ENCODE data around the gene APLN. TPM values are rescaled to one million over a fixed set of nuclear protein-coding genes. Genes with fewer than 3 reads are reported as not detected.

APLN gene
- total RNA-seq, 6 donors from 2014 or later = 0.49 to 14.2 (median 1.7) TPM; not detected in 1

- Histone ChIP-seq H3K9me3 (no peaks in the 10 kb centered on the region), H3K4me3 (no peak overlapping the region), H3K4me1 (no peaks in the 10 kb centered on the region), H3K36me3 (no peaks in the 10 kb centered on the region), H3K27ac (no peak overlapping the region), H3K27me3 (no peaks in the 10 kb centered on the region)
- no peak for DNase-seq
- 66 to 75% methylated on average over 2 to 6 of the region's 6 CpGs for WGBS, 2 donors
- no peak for TF ChIP-seq POLR2A (IDR thresholded peaks at IDR 0.05)
- TF ChIP-seq CTCF (IDR thresholded peaks at IDR 0.05) = no peak
- no peak for TF ChIP-seq EP300 (IDR thresholded peaks at IDR 0.05)
- TF ChIP-seq POLR2AphosphoS5 (IDR thresholded peaks at IDR 0.05) = no peak
- no peak for ATAC-seq (ENCODE audit: low FRiP score in 2 of 2)
Measured at GRCh38 chrX:129617420-129617819, 37.3 kb downstream of the APLN start.

- no peaks in the 10 kb centered on the region for H3K9me3 ChIP-seq
- H3K4me1 ChIP-seq = no peaks in the 10 kb centered on the region
- no peak for DNase-seq
- H3K27me3 ChIP-seq = no peaks in the 10 kb centered on the region
- no peak overlapping the region for H3K4me3 ChIP-seq
- no peak for TF ChIP-seq POLR2AphosphoS5 (IDR thresholded peaks at IDR 0.05)
- no peaks in the 10 kb centered on the region for H3K36me3 ChIP-seq
- ATAC-seq (ENCODE audit: low FRiP score in 2 of 2) = no peak
- WGBS, 2 donors = 76 to 100% methylated on average over 2 to 5 of the region's 5 CpGs
- no peak overlapping the region for H3K27ac ChIP-seq
Measured at GRCh38 chrX:129614481-129615255, 40.1 kb downstream of the APLN start.

- Histone ChIP-seq H3K36me3 (no peaks in the 10 kb centered on the region), H3K9me3 (no peaks in the 10 kb centered on the region), H3K27ac (no peak overlapping the region), H3K4me3 (no peak overlapping the region), H3K4me1 (no peaks in the 10 kb centered on the region), H3K27me3 (no peaks in the 10 kb centered on the region)
- ATAC-seq (ENCODE audit: low FRiP score in 2 of 2) = no peak
- no peak for DNase-seq
- TF ChIP-seq POLR2AphosphoS5 (IDR thresholded peaks at IDR 0.05) (no peak), EP300 (IDR thresholded peaks at IDR 0.05) (no peak)
Measured at GRCh38 chrX:129613596-129613995, 41.2 kb downstream of the APLN start.

- no peaks in the 10 kb centered on the region for H3K27me3 ChIP-seq
- 86 to 100% methylated on average over 1 to 2 of the region's 2 CpGs for WGBS, 2 donors
- ATAC-seq (ENCODE audit: low FRiP score in 2 of 2) (no peak), DNase-seq (no peak)
- H3K4me1 ChIP-seq = no peaks in the 10 kb centered on the region
- no peaks in the 10 kb centered on the region for H3K9me3 ChIP-seq
- TF ChIP-seq CTCF (IDR thresholded peaks at IDR 0.05) (no peak), POLR2A (IDR thresholded peaks at IDR 0.05) (no peak), POLR2AphosphoS5 (IDR thresholded peaks at IDR 0.05) (no peak), EP300 (IDR thresholded peaks at IDR 0.05) (no peak)
- H3K36me3 ChIP-seq = no peaks in the 10 kb centered on the region
- H3K27ac ChIP-seq = no peak overlapping the region
- H3K4me3 ChIP-seq = no peak overlapping the region
Measured at GRCh38 chrX:129612396-129612795, 42.4 kb downstream of the APLN start.

GRCh38 chrX:129609395-129609794 is 45.4 kb downstream of the APLN start:
- ATAC-seq (ENCODE audit: low FRiP score in 2 of 2) (no peak), DNase-seq (no peak)
- Histone ChIP-seq H3K27ac (no peak overlapping the region), H3K4me3 (no peak overlapping the region), H3K36me3 (no peaks in the 10 kb centered on the region), H3K9me3 (no peaks in the 10 kb centered on the region), H3K4me1 (peaks cover 0 to 10% (median 2%) of the 10 kb centered on the region in 4 donors), H3K27me3 (no peaks in the 10 kb centered on the region)
- WGBS, 2 donors = 62 to 100% methylated on average over 1 of the region's 1 CpG
- TF ChIP-seq POLR2AphosphoS5 (IDR thresholded peaks at IDR 0.05) = no peak
- no peak for TF ChIP-seq POLR2A (IDR thresholded peaks at IDR 0.05)
- no peak for TF ChIP-seq EP300 (IDR thresholded peaks at IDR 0.05)
- TF ChIP-seq CTCF (IDR thresholded peaks at IDR 0.05) = no peak

GRCh38 chrX:129608496-129608895 is 46.3 kb downstream of the APLN start:
- ATAC-seq (ENCODE audit: low FRiP score in 2 of 2) (no peak), DNase-seq (no peak)
- 75 to 100% methylated on average over 1 to 3 of the region's 3 CpGs for WGBS, 2 donors
- no peak for TF ChIP-seq CTCF (IDR thresholded peaks at IDR 0.05)
- no peak for TF ChIP-seq POLR2AphosphoS5 (IDR thresholded peaks at IDR 0.05)
- no peak for TF ChIP-seq POLR2A (IDR thresholded peaks at IDR 0.05)
- no peak for TF ChIP-seq EP300 (IDR thresholded peaks at IDR 0.05)
- Histone ChIP-seq H3K27ac (no peak overlapping the region), H3K4me3 (no peak overlapping the region), H3K36me3 (no peaks in the 10 kb centered on the region), H3K9me3 (no peaks in the 10 kb centered on the region), H3K4me1 (peaks cover 0 to 14% (median 4%) of the 10 kb centered on the region in 4 donors), H3K27me3 (no peaks in the 10 kb centered on the region)
